Body of pancreas (tissue), 4 donors: ENCODE measurements around the gene ZBTB46. TPM values are rescaled to one million over a fixed set of nuclear protein-coding genes. Genes with fewer than 3 reads are reported as not detected.

Experiments
- ATAC-seq: fragments of 150-250 bp; one replicate; pipeline ENCODE4 v1.9.1; 2016
- DNase-seq, 4 donors: peaks; one replicate each; pipeline ENCODE4 v3.0.0-alpha.2; 2019
- H3K27ac ChIP-seq, 4 donors: fragments of 200-600 bp; sonication (generic); 1 replicate in 3 of 4; 2 replicates in 1 of 4; pipeline versions ENCODE4 v1.5.1 to v1.6.1; 2016 to 2019; ENCODE audit warnings: mild to moderate bottlenecking in 1 of 4, mixed read lengths in 1 of 4, moderate library complexity in 1 of 4
- H3K27me3 ChIP-seq, 2 donors: fragments of 200-600 bp; sonication (generic); one replicate each; pipeline ENCODE4 v1.6.0; 2016; ENCODE audit warnings: mild to moderate bottlenecking in 1 of 2
- H3K36me3 ChIP-seq, 2 donors: fragments of 200-600 bp; sonication (generic); replicated peaks in 1 of 2; 2 replicates each; pipeline ENCODE4 v1.5.1; 2016; ENCODE audit warnings: low read depth in 2 of 2; ENCODE audit not compliant: insufficient read depth in 1 of 2
- H3K4me1 ChIP-seq: fragments of 200-600 bp; sonication (generic); one replicate; pipeline ENCODE4 v1.6.0; 2016
- H3K4me3 ChIP-seq, 2 donors: fragments of 200-600 bp; sonication (generic); 1 replicate in 1 of 2; 2 replicates in 1 of 2; pipeline ENCODE4 v1.5.1; 2016 to 2019
- H3K9me3 ChIP-seq, 3 donors: fragments of 200-600 bp; sonication (generic); 1 replicate in 2 of 3; 2 replicates in 1 of 3; pipeline ENCODE4 v1.5.1; 2016
- CTCF ChIP-seq, 7 experiments: fragments of 450-650 bp in 4 of 7; fragments of 200-600 bp in 3 of 7; sonication (generic) in 3 of 7; IDR thresholded peaks; one replicate each; pipeline ENCODE4 v1.5.1; 2016 to 2019; ENCODE audit warnings: antibody characterized with exemption in 7 of 7
- POLR2A ChIP-seq, 3 donors: fragments of 450-650 bp; IDR thresholded peaks; one replicate each; pipeline ENCODE4 v1.6.1; 2016; ENCODE audit warnings: antibody characterized with exemption in 3 of 3, mild to moderate bottlenecking in 2 of 3
- WGBS, 2 donors: methylation state at CpG; one replicate each; pipeline ENCODE4 v1.1.5; 2017; 5-methylcytosine and 5-hydroxymethylcytosine counted together
- intact Hi-C: fragments of 100-400 bp; cut with DNase I; formaldehyde crosslinking; loops from one replicate; pipeline ENCODE4 v1.15.1; 2023
- total RNA-seq, 2 donors: library from RNA; depleted of rRNA; stranded (reverse); fragments of >200 nt; gene quantifications; one replicate each; pipeline ENCODE4 v1.1.0, GENCODE V29; 2016

The ZBTB46 gene
- total RNA-seq, 2 donors from 2014 or later = 4.3 to 5.4 TPM

GRCh38 chr20:63767886-63768285 is 63.2 kb downstream of the ZBTB46 start:
- 86 to 92% methylated on average over 5 to 7 of the region's 7 CpGs for WGBS, 2 donors
- Histone ChIP-seq H3K36me3 (peaks cover 0 to 2% of the 10 kb centered on the region in 2 donors), H3K9me3 (no peaks in the 10 kb centered on the region), H3K27me3 (no peaks in the 10 kb centered on the region), H3K4me1 (no peaks in the 10 kb centered on the region), H3K27ac (no peak overlapping the region), H3K4me3 (no peak overlapping the region)
- intact Hi-C loops = no loop called here
- DNase-seq (no peak), ATAC-seq (no peak)
- TF ChIP-seq CTCF (IDR thresholded peaks at IDR 0.05) (no peak), POLR2A (IDR thresholded peaks at IDR 0.05) (no peak)

GRCh38 chr20:63767456-63767855 is 63.6 kb downstream of the ZBTB46 start:
- Histone ChIP-seq H3K36me3 (peaks cover 0 to 2% of the 10 kb centered on the region in 2 donors), H3K27me3 (no peaks in the 10 kb centered on the region), H3K4me3 (no peak overlapping the region), H3K4me1 (no peaks in the 10 kb centered on the region), H3K9me3 (no peaks in the 10 kb centered on the region), H3K27ac (no peak overlapping the region)
- WGBS, 2 donors = 84 to 90% methylated on average over 10 to 18 of the region's 18 CpGs
- no peak for ATAC-seq
- intact Hi-C loops = no loop called here
- no peak for TF ChIP-seq POLR2A (IDR thresholded peaks at IDR 0.05)
- no peak for TF ChIP-seq CTCF (IDR thresholded peaks at IDR 0.05)
- no peak for DNase-seq

- DNase-seq = no peak
- WGBS, 2 donors = 92 to 97% methylated on average over 31 to 38 of the region's 38 CpGs
- no peaks in the 10 kb centered on the region for H3K4me1 ChIP-seq
These were observed 64.2 kb downstream of the ZBTB46 start for GRCh38 chr20:63766695-63767426.

GRCh38 chr20:63765902-63766301 is 65.2 kb downstream of the ZBTB46 start:
- WGBS, 2 donors = 93 to 96% methylated on average over 7 of the region's 7 CpGs
- DNase-seq (no peak), ATAC-seq (no peak)
- intact Hi-C loops = no loop called here
- TF ChIP-seq POLR2A (IDR thresholded peaks at IDR 0.05) (no peak), CTCF (IDR thresholded peaks at IDR 0.05) (no peak)
- Histone ChIP-seq H3K4me3 (no peak overlapping the region), H3K27ac (no peak overlapping the region), H3K36me3 (peaks cover 0 to 2% of the 10 kb centered on the region in 2 donors), H3K9me3 (no peaks in the 10 kb centered on the region), H3K27me3 (no peaks in the 10 kb centered on the region), H3K4me1 (no peaks in the 10 kb centered on the region)

More at GRCh38 chr20:63766695-63767426, 64.2 kb downstream of the ZBTB46 start:
- no peak for ATAC-seq
- Histone ChIP-seq H3K27ac (no peak overlapping the region), H3K27me3 (no peaks in the 10 kb centered on the region), H3K4me3 (no peak overlapping the region), H3K9me3 (no peaks in the 10 kb centered on the region), H3K36me3 (peaks cover 0 to 2% of the 10 kb centered on the region in 2 donors)
- TF ChIP-seq POLR2A (IDR thresholded peaks at IDR 0.05) (no peak), CTCF (IDR thresholded peaks at IDR 0.05) (no peak)
- intact Hi-C loops = no loop called here
